ENCODE results near the gene EIF2A. TPM values are rescaled to one million over a fixed set of nuclear protein-coding genes. Genes with fewer than 3 reads are reported as not detected.

Gene EIF2A
- total and polyA plus RNA-seq, 2 donors (not counting 1 experiment from before 2014, with no cell fraction given), result 128 to 167 TPM

GRCh38 chr3:150631515-150632221 lies 85.1 kb downstream of the EIF2A start:
- Histone ChIP-seq H3K9ac (ENCODE audit: insufficient read depth, low read length) (no peak overlapping the region), H2AFZ (ENCODE audit: low read length) (no peak overlapping the region), H3K79me2 (ENCODE audit: control insufficient read depth, insufficient read depth, low read length) (no peaks in the 10 kb centered on the region), H3K27me3 (ENCODE audit: control insufficient read depth, insufficient read depth, low read length) (no peaks in the 10 kb centered on the region), H3K36me3 (ENCODE audit: control insufficient read depth, insufficient read depth, low read length) (no peaks in the 10 kb centered on the region), H3K4me1 (ENCODE audit: control insufficient read depth, extremely low read depth, insufficient read depth, low read length) (no peaks in the 10 kb centered on the region), H4K20me1 (ENCODE audit: control insufficient read depth, extremely low read depth, insufficient read depth, low read length) (no peaks in the 10 kb centered on the region), H3K4me3 (replicated peaks in 1 of 4; ENCODE audit: control extremely low read depth in 1 of 4, insufficient read depth in 1 of 4, low read depth in 3 of 4, low read length in 4 of 4) (no peak overlapping the region), H3K27ac (ENCODE audit: insufficient read depth, low read length) (no peak overlapping the region), H3K9me3 (ENCODE audit: control insufficient read depth, insufficient read depth, low read depth, low read length) (no peaks in the 10 kb centered on the region), H3K4me2 (ENCODE audit: extremely low read depth, insufficient read depth, low read length) (no peak overlapping the region)
- TF ChIP-seq CTCF (conservative IDR thresholded peaks at IDR 0.05 in 1 of 2, IDR thresholded peaks at IDR 0.05 in 1 of 2; ENCODE audit: low read depth in 1 of 2, low read length in 2 of 2), result no peak
- TF ChIP-seq EZH2 (IDR thresholded peaks at IDR 0.05; ENCODE audit: low read length, missing control alignments), result no peak
- no peak for DNase-seq (ENCODE audit: low read depth in 2 of 2)

- no peak overlapping the region for H3K4me3 ChIP-seq (replicated peaks in 1 of 4; ENCODE audit: control extremely low read depth in 1 of 4, insufficient read depth in 1 of 4, low read depth in 3 of 4, low read length in 4 of 4)
- no peaks in the 10 kb centered on the region for H3K79me2 ChIP-seq (ENCODE audit: control insufficient read depth, insufficient read depth, low read length)
- H3K4me2 ChIP-seq (ENCODE audit: extremely low read depth, insufficient read depth, low read length), result no peak overlapping the region
- no peak for DNase-seq (ENCODE audit: low read depth in 2 of 2)
- no peaks in the 10 kb centered on the region for H3K9me3 ChIP-seq (ENCODE audit: control insufficient read depth, insufficient read depth, low read depth, low read length)
- no peak overlapping the region for H3K27ac ChIP-seq (ENCODE audit: insufficient read depth, low read length)
- no peaks in the 10 kb centered on the region for H3K4me1 ChIP-seq (ENCODE audit: control insufficient read depth, extremely low read depth, insufficient read depth, low read length)
- no peaks in the 10 kb centered on the region for H4K20me1 ChIP-seq (ENCODE audit: control insufficient read depth, extremely low read depth, insufficient read depth, low read length)
- no peak for TF ChIP-seq CTCF (conservative IDR thresholded peaks at IDR 0.05 in 1 of 2, IDR thresholded peaks at IDR 0.05 in 1 of 2; ENCODE audit: low read depth in 1 of 2, low read length in 2 of 2)
- TF ChIP-seq EZH2 (IDR thresholded peaks at IDR 0.05; ENCODE audit: low read length, missing control alignments), result no peak
- H3K27me3 ChIP-seq (ENCODE audit: control insufficient read depth, insufficient read depth, low read length), result no peaks in the 10 kb centered on the region
- no peak overlapping the region for H2AFZ ChIP-seq (ENCODE audit: low read length)
- H3K9ac ChIP-seq (ENCODE audit: insufficient read depth, low read length), result no peak overlapping the region
- H3K36me3 ChIP-seq (ENCODE audit: control insufficient read depth, insufficient read depth, low read length), result no peaks in the 10 kb centered on the region
Measured at GRCh38 chr3:150635076-150635475, 88.5 kb downstream of the EIF2A start.

GRCh38 chr3:150635526-150635925 lies 88.9 kb downstream of the EIF2A start:
- Histone ChIP-seq H3K79me2 (ENCODE audit: control insufficient read depth, insufficient read depth, low read length) (no peaks in the 10 kb centered on the region), H3K36me3 (ENCODE audit: control insufficient read depth, insufficient read depth, low read length) (no peaks in the 10 kb centered on the region), H3K4me1 (ENCODE audit: control insufficient read depth, extremely low read depth, insufficient read depth, low read length) (no peaks in the 10 kb centered on the region), H3K9me3 (ENCODE audit: control insufficient read depth, insufficient read depth, low read depth, low read length) (no peaks in the 10 kb centered on the region), H3K27me3 (ENCODE audit: control insufficient read depth, insufficient read depth, low read length) (no peaks in the 10 kb centered on the region), H3K4me2 (ENCODE audit: extremely low read depth, insufficient read depth, low read length) (no peak overlapping the region), H3K4me3 (replicated peaks in 1 of 4; ENCODE audit: control extremely low read depth in 1 of 4, insufficient read depth in 1 of 4, low read depth in 3 of 4, low read length in 4 of 4) (no peak overlapping the region), H4K20me1 (ENCODE audit: control insufficient read depth, extremely low read depth, insufficient read depth, low read length) (no peaks in the 10 kb centered on the region), H3K27ac (ENCODE audit: insufficient read depth, low read length) (no peak overlapping the region), H3K9ac (ENCODE audit: insufficient read depth, low read length) (no peak overlapping the region), H2AFZ (ENCODE audit: low read length) (no peak overlapping the region)
- TF ChIP-seq CTCF (conservative IDR thresholded peaks at IDR 0.05 in 1 of 2, IDR thresholded peaks at IDR 0.05 in 1 of 2; ENCODE audit: low read depth in 1 of 2, low read length in 2 of 2) (no peak), EZH2 (IDR thresholded peaks at IDR 0.05; ENCODE audit: low read length, missing control alignments) (no peak)
- DNase-seq (ENCODE audit: low read depth in 2 of 2), result peak in 1 of 2 donors; percentile 6

Other genes with a start within 250 kb of the EIF2A start
- gene TSC22D2, start 138.5 kb upstream of the EIF2A start, total RNA-seq, result 10.3 and 23.6 TPM in 2 replicates
- 29.3 and 45.5 TPM in 2 replicates for gene TSC22D2, start 138.5 kb upstream of the EIF2A start, polyA plus RNA-seq
- gene SERP1, start 291 bp upstream of the EIF2A start, total RNA-seq, result 116 and 135 TPM in 2 replicates
- gene SERP1, start 291 bp upstream of the EIF2A start, polyA plus RNA-seq, result 82.9 and 105 TPM in 2 replicates
- 52.1 and 130 TPM in 2 replicates for gene SELENOT, start 56.5 kb downstream of the EIF2A start, total RNA-seq
- gene SELENOT, start 56.5 kb downstream of the EIF2A start, polyA plus RNA-seq, result 347 and 365 TPM in 2 replicates
- under 0.01 TPM in 1 of 2 replicates, not detected in the other for gene ERICH6, start 157.1 kb downstream of the EIF2A start, total RNA-seq
- 0.10 TPM in 1 of 2 replicates, not detected in the other for gene ERICH6, start 157.1 kb downstream of the EIF2A start, polyA plus RNA-seq
- 28.9 and 31.1 TPM in 2 replicates for gene SIAH2, start 216.4 kb downstream of the EIF2A start, total RNA-seq
- gene SIAH2, start 216.4 kb downstream of the EIF2A start, polyA plus RNA-seq, result 17.5 and 29.7 TPM in 2 replicates